Measurements from ENCODE around the gene SLC26A9. TPM values are rescaled to one million over a fixed set of nuclear protein-coding genes. Genes with fewer than 3 reads are reported as not detected.

SLC26A9 gene, protein sequence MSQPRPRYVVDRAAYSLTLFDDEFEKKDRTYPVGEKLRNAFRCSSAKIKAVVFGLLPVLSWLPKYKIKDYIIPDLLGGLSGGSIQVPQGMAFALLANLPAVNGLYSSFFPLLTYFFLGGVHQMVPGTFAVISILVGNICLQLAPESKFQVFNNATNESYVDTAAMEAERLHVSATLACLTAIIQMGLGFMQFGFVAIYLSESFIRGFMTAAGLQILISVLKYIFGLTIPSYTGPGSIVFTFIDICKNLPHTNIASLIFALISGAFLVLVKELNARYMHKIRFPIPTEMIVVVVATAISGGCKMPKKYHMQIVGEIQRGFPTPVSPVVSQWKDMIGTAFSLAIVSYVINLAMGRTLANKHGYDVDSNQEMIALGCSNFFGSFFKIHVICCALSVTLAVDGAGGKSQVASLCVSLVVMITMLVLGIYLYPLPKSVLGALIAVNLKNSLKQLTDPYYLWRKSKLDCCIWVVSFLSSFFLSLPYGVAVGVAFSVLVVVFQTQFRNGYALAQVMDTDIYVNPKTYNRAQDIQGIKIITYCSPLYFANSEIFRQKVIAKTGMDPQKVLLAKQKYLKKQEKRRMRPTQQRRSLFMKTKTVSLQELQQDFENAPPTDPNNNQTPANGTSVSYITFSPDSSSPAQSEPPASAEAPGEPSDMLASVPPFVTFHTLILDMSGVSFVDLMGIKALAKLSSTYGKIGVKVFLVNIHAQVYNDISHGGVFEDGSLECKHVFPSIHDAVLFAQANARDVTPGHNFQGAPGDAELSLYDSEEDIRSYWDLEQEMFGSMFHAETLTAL
- polyA plus RNA-seq (2013, experiment 1 of 2): 0.29 TPM
- not detected for polyA plus RNA-seq (2013, experiment 2 of 2)

DNA sequence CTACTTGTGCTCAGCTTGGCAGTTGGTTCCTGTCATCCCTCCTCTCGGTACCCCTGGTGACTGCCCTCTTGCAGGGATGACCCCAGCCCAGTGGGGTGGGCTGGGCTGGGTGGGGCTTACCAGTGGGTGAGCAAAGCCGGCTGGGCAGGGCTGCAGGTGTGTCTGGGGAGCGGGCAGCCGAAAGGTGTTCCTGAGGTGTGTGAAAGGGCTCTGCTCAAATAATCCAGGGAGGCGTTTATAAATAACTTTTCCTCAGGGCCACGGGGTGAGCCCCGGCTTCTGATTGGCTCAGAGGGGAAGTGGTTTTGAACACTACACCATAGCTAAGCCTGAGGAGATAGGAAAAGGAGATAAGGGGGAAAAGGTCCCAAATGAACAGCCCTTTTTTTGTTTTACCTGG lies at the start of gene SLC26A9:
Gene SLC26A9 (minus strand): TSS at position 212 of the 400 bp plus-strand sequence. CDS start 7,636 bp downstream, outside the sequence.
- 85 to 88% methylated on average over 4 to 6 of the region's 7 CpGs for WGBS, 2 experiments (ENCODE audit: insufficient coverage in 2 of 2)
- Histone ChIP-seq H3K9me3 (ENCODE audit: control insufficient read depth, low read length) (no peaks in the 10 kb centered on the region), H3K4me3 (ENCODE audit: extremely low read depth, insufficient read depth, low read length, poor library complexity, severe bottlenecking) (no peak within 1 kb of the TSS), H3K4me1 (ENCODE audit: control insufficient read depth, insufficient read depth, low read length, poor library complexity, severe bottlenecking) (peaks cover 19% of the 10 kb centered on the region), H3K36me3 (ENCODE audit: control insufficient read depth, insufficient read depth, low read length) (no peaks in the 10 kb centered on the region), H3K27ac (ENCODE audit: low read depth, low read length, severe bottlenecking) (no peak within 1 kb of the TSS)

DNA sequence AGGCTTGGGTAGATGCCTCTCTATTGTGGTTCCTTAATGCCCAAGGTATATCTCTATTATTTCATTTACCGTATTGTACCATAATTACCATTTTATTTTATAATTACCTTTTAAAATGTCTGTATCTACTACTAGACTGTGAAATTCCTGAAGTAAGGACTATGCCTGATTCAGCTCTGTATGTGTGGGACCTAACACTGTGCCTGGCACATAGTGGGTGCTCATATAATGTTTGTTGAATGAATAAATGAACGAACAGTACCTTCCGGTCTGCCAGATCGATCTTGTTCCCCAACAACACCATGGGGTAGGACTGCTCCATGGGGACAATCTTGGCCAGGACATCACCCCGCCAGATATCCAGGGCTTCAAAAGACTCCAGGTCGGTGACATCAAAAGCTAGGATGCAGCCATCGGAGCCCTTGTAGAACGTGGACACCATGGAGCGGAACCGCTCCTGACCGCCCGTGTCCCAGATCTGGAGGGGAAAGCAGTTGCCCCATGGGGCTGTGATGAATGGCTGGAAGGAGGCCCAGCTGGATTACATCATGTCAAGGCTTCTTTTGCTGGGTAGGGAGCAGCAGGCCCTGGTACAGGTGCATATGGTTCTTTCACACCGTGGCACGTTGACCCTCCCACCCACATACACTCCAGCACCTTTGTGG lies 49.1 kb upstream of the SLC26A9 start:
- 96 to 99% methylated on average over 13 of the region's 14 CpGs for WGBS, 2 experiments (ENCODE audit: insufficient coverage in 2 of 2)
- H3K4me1 ChIP-seq (ENCODE audit: control insufficient read depth, insufficient read depth, low read length, poor library complexity, severe bottlenecking): peaks cover 19% of the 10 kb centered on the region
- H3K9me3 ChIP-seq (ENCODE audit: control insufficient read depth, low read length): no peaks in the 10 kb centered on the region
- H3K27ac ChIP-seq (ENCODE audit: low read depth, low read length, severe bottlenecking): no peak overlapping the region
- no peaks in the 10 kb centered on the region for H3K36me3 ChIP-seq (ENCODE audit: control insufficient read depth, insufficient read depth, low read length)
- no peak overlapping the region for H3K4me3 ChIP-seq (ENCODE audit: extremely low read depth, insufficient read depth, low read length, poor library complexity, severe bottlenecking)

DNA sequence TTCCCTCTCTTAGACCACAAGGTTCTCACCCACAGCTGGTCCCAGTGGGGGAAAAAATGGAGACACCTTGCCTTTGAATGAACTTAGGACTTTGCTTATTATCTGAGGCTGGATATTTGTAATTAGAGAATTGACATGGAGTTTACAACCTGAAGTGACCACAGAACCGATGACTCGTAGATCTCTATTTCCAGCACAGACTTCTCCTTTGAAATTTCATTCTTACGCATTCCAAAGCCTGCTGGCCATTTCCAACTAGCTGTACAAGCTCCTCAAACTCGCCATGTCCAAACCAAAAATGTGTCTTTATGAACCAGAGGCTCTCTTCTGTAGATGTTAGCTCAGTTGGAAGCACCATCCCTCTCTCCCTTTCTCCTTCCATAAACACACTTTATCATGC lies 48.0 kb upstream of the SLC26A9 start:
- H3K9me3 ChIP-seq (ENCODE audit: control insufficient read depth, low read length): no peaks in the 10 kb centered on the region
- H3K4me1 ChIP-seq (ENCODE audit: control insufficient read depth, insufficient read depth, low read length, poor library complexity, severe bottlenecking): peaks cover 19% of the 10 kb centered on the region
- no peaks in the 10 kb centered on the region for H3K36me3 ChIP-seq (ENCODE audit: control insufficient read depth, insufficient read depth, low read length)
- 89 to 100% methylated on average over 2 to 4 of the region's 4 CpGs for WGBS, 2 experiments (ENCODE audit: insufficient coverage in 2 of 2)
- H3K4me3 ChIP-seq (ENCODE audit: extremely low read depth, insufficient read depth, low read length, poor library complexity, severe bottlenecking): no peak overlapping the region
- peak overlapping the region; percentile 56 for H3K27ac ChIP-seq (ENCODE audit: low read depth, low read length, severe bottlenecking)

DNA sequence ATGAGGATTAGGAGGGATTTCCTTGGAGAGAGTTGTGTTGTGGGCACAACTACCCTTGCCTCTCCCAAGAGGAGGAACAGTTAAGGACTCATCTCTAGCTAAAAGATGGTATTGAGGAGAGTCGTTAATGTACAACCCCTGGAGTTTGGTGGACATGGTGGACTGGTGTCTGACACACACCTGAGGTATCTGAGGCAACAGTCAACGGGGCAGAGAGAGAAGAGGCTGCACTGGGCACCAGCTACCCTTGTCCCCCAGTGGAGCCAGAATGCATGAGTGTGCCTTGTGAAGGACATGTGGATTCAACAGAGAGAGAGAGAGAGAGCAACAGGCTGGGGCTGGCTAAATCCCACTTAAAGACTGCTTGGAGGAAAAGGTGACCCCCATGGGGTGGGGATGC lies 47.0 kb upstream of the SLC26A9 start:
- H3K36me3 ChIP-seq (ENCODE audit: control insufficient read depth, insufficient read depth, low read length): no peaks in the 10 kb centered on the region
- H3K4me3 ChIP-seq (ENCODE audit: extremely low read depth, insufficient read depth, low read length, poor library complexity, severe bottlenecking): no peak overlapping the region
- no peaks in the 10 kb centered on the region for H3K9me3 ChIP-seq (ENCODE audit: control insufficient read depth, low read length)
- H3K4me1 ChIP-seq (ENCODE audit: control insufficient read depth, insufficient read depth, low read length, poor library complexity, severe bottlenecking): peaks cover 19% of the 10 kb centered on the region
- 95 to 96% methylated on average over 2 of the region's 2 CpGs for WGBS, 2 experiments (ENCODE audit: insufficient coverage in 2 of 2)
- H3K27ac ChIP-seq (ENCODE audit: low read depth, low read length, severe bottlenecking): no peak overlapping the region

DNA sequence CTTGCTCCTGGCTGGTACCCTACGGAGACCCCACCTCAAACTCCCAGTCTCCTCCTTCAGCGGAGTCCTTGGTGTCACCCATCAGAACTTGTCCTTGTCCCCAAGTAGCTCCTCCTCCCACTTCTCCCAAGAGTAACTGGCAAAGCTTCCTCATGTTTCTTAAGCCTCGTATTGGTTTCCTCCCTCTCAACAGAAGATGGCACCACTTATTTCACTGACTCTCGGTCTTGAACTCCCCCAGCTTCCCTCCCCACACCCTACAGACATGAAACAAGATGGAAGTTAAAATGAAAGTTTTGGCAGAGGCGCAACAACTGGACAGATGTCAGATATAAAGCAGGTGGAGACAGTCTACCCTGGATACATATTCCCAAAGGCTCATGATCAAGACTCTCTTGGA lies 46.5 kb upstream of the SLC26A9 start:
- Histone ChIP-seq H3K27ac (ENCODE audit: low read depth, low read length, severe bottlenecking) (no peak overlapping the region), H3K4me3 (ENCODE audit: extremely low read depth, insufficient read depth, low read length, poor library complexity, severe bottlenecking) (no peak overlapping the region), H3K4me1 (ENCODE audit: control insufficient read depth, insufficient read depth, low read length, poor library complexity, severe bottlenecking) (peaks cover 16% of the 10 kb centered on the region), H3K36me3 (ENCODE audit: control insufficient read depth, insufficient read depth, low read length) (no peaks in the 10 kb centered on the region), H3K9me3 (ENCODE audit: control insufficient read depth, low read length) (no peaks in the 10 kb centered on the region)
- WGBS, 2 experiments (ENCODE audit: insufficient coverage in 2 of 2): 79 to 100% methylated on average over 2 to 3 of the region's 5 CpGs

DNA sequence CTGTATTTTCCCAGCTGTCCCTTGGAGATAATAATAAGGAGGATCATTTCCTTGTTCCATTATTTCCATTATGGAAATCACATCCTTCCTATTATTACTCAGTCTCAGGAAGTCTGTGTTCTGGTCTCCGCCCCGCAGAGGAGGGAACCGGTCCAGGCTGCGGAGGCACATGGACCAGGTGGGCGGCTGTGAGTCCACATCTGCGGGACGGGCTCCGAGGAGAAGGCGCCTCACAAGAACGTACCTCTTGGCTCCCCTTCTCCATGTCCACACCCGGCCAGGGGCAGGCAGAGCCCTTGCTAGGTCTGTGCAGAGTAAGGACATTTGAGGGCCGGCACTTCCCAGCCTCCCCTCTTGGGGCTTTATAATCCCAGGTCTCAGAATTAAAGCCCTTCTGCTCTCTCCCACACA lies 45.3 kb upstream of the SLC26A9 start:
- no peak overlapping the region for H3K4me3 ChIP-seq (ENCODE audit: extremely low read depth, insufficient read depth, low read length, poor library complexity, severe bottlenecking)
- H3K27ac ChIP-seq (ENCODE audit: low read depth, low read length, severe bottlenecking): no peak overlapping the region
- no peaks in the 10 kb centered on the region for H3K9me3 ChIP-seq (ENCODE audit: control insufficient read depth, low read length)
- H3K4me1 ChIP-seq (ENCODE audit: control insufficient read depth, insufficient read depth, low read length, poor library complexity, severe bottlenecking): peaks cover 10% of the 10 kb centered on the region
- H3K36me3 ChIP-seq (ENCODE audit: control insufficient read depth, insufficient read depth, low read length): no peaks in the 10 kb centered on the region
- WGBS, 2 experiments (ENCODE audit: insufficient coverage in 2 of 2): 89 to 90% methylated on average over 7 to 12 of the region's 12 CpGs

DNA sequence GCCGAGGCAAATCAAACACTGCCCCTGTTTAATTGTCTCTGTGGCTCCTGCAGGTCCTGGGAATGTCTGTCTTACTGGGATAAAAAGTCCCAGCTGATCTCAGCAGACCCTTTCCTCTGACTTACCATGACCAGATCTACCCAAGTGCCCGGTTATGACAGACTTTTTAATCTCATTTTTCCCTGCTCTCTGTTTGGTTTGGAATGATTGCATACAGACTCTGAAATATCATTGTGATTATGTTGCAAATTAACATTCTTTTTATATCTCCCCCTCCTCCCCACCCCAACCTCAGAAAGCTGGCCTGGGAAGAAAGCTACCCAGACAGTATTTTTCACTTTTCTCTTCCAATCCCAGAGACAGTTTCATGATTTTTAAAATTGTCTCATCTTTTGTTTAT lies 43.6 kb upstream of the SLC26A9 start:
- H3K4me1 ChIP-seq (ENCODE audit: control insufficient read depth, insufficient read depth, low read length, poor library complexity, severe bottlenecking): peaks cover 10% of the 10 kb centered on the region
- no peaks in the 10 kb centered on the region for H3K9me3 ChIP-seq (ENCODE audit: control insufficient read depth, low read length)
- no peak overlapping the region for H3K27ac ChIP-seq (ENCODE audit: low read depth, low read length, severe bottlenecking)
- H3K36me3 ChIP-seq (ENCODE audit: control insufficient read depth, insufficient read depth, low read length): no peaks in the 10 kb centered on the region
- H3K4me3 ChIP-seq (ENCODE audit: extremely low read depth, insufficient read depth, low read length, poor library complexity, severe bottlenecking): no peak overlapping the region
- WGBS, 2 experiments (ENCODE audit: insufficient coverage in 2 of 2): 57% methylated on average over 1 of the region's 2 CpGs; no CpG with 5 or more reads in 1 of the 2 experiments

DNA sequence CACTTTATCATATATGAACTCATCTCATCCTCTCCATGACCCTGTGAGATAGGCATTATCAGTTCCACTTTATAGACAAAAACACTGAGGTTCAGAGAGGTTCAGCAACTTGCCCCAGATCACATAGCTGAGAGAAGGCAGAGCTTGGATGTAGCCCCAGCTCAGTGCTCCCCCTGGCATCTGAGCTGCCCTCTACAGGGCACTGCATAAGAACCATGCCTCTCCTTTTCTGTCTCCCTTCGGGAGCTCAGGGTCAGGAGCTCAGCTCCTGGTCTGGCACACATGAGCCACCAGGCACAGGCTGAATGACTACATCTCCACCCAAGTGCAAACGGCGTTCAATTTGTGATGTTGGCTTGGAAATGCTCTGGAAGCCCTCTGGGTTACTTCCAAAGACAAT lies 43.0 kb upstream of the SLC26A9 start:
- Histone ChIP-seq H3K4me3 (ENCODE audit: extremely low read depth, insufficient read depth, low read length, poor library complexity, severe bottlenecking) (no peak overlapping the region), H3K36me3 (ENCODE audit: control insufficient read depth, insufficient read depth, low read length) (no peaks in the 10 kb centered on the region), H3K4me1 (ENCODE audit: control insufficient read depth, insufficient read depth, low read length, poor library complexity, severe bottlenecking) (peaks cover 8% of the 10 kb centered on the region), H3K27ac (ENCODE audit: low read depth, low read length, severe bottlenecking) (no peak overlapping the region), H3K9me3 (ENCODE audit: control insufficient read depth, low read length) (no peaks in the 10 kb centered on the region)
- 85 to 90% methylated on average over 1 to 2 of the region's 3 CpGs for WGBS, 2 experiments (ENCODE audit: insufficient coverage in 2 of 2)

DNA sequence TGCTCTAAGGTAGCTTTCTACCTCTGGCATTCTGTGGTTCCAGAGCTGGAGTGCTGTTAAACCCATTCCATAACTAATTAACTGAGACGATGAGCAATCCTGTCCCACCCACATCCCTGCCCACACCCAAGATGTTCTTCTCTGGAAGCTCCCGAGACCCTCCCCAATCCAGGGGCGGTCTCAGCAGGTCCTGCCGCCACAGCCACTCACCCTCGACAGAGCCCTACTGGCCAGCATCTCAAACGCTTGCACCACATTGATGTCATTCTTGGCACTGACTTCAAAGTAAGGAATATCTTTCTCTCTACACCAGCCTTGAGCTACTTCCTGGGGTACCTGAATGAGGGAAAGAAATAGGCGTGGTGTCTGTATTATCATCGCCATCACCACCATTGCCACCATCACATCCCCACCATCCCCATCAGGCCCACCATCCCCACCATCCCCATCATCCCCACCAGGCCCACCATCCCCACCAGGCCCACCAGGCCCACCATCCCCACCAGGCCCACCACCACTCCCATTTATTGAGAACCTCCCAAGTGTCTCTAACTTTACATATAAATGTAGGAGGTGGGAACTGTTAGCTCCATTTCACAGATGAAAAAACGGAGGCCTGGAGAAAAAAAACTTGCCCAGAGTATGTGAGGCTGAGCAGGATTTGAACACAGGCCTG lies 42.2 kb upstream of the SLC26A9 start:
- peaks cover 4% of the 10 kb centered on the region for H3K4me1 ChIP-seq (ENCODE audit: control insufficient read depth, insufficient read depth, low read length, poor library complexity, severe bottlenecking)
- 87 to 96% methylated on average over 5 to 6 of the region's 9 CpGs for WGBS, 2 experiments (ENCODE audit: insufficient coverage in 2 of 2)
- H3K9me3 ChIP-seq (ENCODE audit: control insufficient read depth, low read length): no peaks in the 10 kb centered on the region
- no peaks in the 10 kb centered on the region for H3K36me3 ChIP-seq (ENCODE audit: control insufficient read depth, insufficient read depth, low read length)
- H3K4me3 ChIP-seq (ENCODE audit: extremely low read depth, insufficient read depth, low read length, poor library complexity, severe bottlenecking): no peak overlapping the region
- H3K27ac ChIP-seq (ENCODE audit: low read depth, low read length, severe bottlenecking): no peak overlapping the region

All from mesodermal cell (in vitro differentiated cells).